ENCODE measurements around the gene ARHGDIB. TPM values are rescaled to one million over a fixed set of nuclear protein-coding genes. Genes with fewer than 3 reads are reported as not detected.

Gene ARHGDIB
- total RNA-seq, 2 experiments from 2014 or later, result 569 to 737 TPM

GRCh38 chr12:14962797-14963196, 1.4 kb upstream of the ARHGDIB start:
- peak overlapping the region; percentile 94 for H3K4me2 ChIP-seq (ENCODE audit: low read length)
- H3K9me3 ChIP-seq (ENCODE audit: low read length), result no peaks in the 10 kb centered on the region
- H4K20me1 ChIP-seq (ENCODE audit: insufficient read depth, low read length), result peaks cover 20% of the 10 kb centered on the region
- H3K36me3 ChIP-seq (ENCODE audit: insufficient read depth, low read length), result peaks cover 25% of the 10 kb centered on the region
- H3K9me2 ChIP-seq (ENCODE audit: insufficient read depth, low read length), result no peaks in the 10 kb centered on the region
- TF ChIP-seq EZH2phosphoT487 (IDR thresholded peaks at IDR 0.05; ENCODE audit: borderline replicate concordance, low read depth, low read length), result no peak
- TF ChIP-seq, protein P1, sequence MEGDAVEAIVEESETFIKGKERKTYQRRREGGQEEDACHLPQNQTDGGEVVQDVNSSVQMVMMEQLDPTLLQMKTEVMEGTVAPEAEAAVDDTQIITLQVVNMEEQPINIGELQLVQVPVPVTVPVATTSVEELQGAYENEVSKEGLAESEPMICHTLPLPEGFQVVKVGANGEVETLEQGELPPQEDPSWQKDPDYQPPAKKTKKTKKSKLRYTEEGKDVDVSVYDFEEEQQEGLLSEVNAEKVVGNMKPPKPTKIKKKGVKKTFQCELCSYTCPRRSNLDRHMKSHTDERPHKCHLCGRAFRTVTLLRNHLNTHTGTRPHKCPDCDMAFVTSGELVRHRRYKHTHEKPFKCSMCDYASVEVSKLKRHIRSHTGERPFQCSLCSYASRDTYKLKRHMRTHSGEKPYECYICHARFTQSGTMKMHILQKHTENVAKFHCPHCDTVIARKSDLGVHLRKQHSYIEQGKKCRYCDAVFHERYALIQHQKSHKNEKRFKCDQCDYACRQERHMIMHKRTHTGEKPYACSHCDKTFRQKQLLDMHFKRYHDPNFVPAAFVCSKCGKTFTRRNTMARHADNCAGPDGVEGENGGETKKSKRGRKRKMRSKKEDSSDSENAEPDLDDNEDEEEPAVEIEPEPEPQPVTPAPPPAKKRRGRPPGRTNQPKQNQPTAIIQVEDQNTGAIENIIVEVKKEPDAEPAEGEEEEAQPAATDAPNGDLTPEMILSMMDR (conservative IDR thresholded peaks at IDR 0.05; ENCODE audit: low read length), result no peak; the same call in 1 of the 2 replicates
- intact Hi-C loops (cut with micrococcal nuclease; ENCODE audit: unreplicated experiment), result loop anchor here (5.0 to 10.0 kb wide), 2 partner anchors 348 to 805 kb away; no protein-coding TSS in a partner anchor
- peak overlapping the region; percentile 72 for H3K4me3 ChIP-seq (ENCODE audit: low read depth, low read length, poor library complexity, severe bottlenecking)
- H3K27ac ChIP-seq (ENCODE audit: low read depth, low read length, poor library complexity, severe bottlenecking), result peak overlapping the region; percentile 97
- H3K4me1 ChIP-seq (ENCODE audit: insufficient read depth, low read length, poor library complexity, severe bottlenecking), result peaks cover 33% of the 10 kb centered on the region
- H2AFZ ChIP-seq (ENCODE audit: low read length), result peak overlapping the region; percentile 87
- DNase-seq (ENCODE audit: low spot score), result no peak
- ChIA-PET POLR2A (interaction anchor here (0.6 to 5.0 kb wide), 11 partner anchors 9 to 803 kb away, joined by 3 to 36 read pairs (median 4); partner anchors contain the start of gene PDE6H), CTCF (ENCODE audit: unreplicated experiment) (no interaction called here)
- peaks cover 36% of the 10 kb centered on the region for H3K79me2 ChIP-seq (ENCODE audit: insufficient read depth, low read depth, low read length)
- BruUV-seq (replicated peaks), result no TSS peak

DNA sequence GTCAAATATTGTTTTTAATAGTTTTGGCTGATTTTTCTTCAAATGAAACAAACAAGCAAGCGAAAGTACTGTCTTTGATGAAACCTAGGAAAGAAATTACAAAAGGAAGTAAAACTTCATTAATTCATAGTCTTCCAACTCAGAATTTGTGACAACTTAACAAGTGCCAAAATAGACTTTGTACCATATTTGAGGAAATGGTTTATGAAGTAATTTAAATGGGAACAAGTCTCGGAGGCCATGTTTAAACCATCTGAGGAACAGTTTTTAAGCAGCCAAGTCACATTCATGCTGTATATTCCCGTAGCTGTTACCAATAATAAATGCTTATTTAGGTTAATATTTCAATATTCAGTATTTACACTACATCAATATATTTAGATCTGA, 745 bp upstream of the ARHGDIB start:
- peaks cover 32% of the 10 kb centered on the region for H3K36me3 ChIP-seq (ENCODE audit: insufficient read depth, low read length)
- H2AFZ ChIP-seq (ENCODE audit: low read length), result peak overlapping the region; percentile 87
- peak overlapping the region; percentile 94 for H3K4me2 ChIP-seq (ENCODE audit: low read length)
- TSS peak; percentile 98 for BruUV-seq (replicated peaks)
- peaks cover 40% of the 10 kb centered on the region for H3K4me1 ChIP-seq (ENCODE audit: insufficient read depth, low read length, poor library complexity, severe bottlenecking)
- intact Hi-C loops (cut with micrococcal nuclease; ENCODE audit: unreplicated experiment), result loop anchor here (5.0 to 10.0 kb wide), 2 partner anchors 347 to 805 kb away; no protein-coding TSS in a partner anchor
- CTCF ChIA-PET (ENCODE audit: unreplicated experiment), result interaction anchor here (0.8 kb wide), 1 partner anchor 23 kb away, joined by 3 read pairs; no protein-coding TSS in a partner anchor
- H3K4me3 ChIP-seq (ENCODE audit: low read depth, low read length, poor library complexity, severe bottlenecking), result peak overlapping the region; percentile 72
- no peaks in the 10 kb centered on the region for H3K9me3 ChIP-seq (ENCODE audit: low read length)
- peak; percentile 51 for DNase-seq (ENCODE audit: low spot score)
- peaks cover 24% of the 10 kb centered on the region for H4K20me1 ChIP-seq (ENCODE audit: insufficient read depth, low read length)
- POLR2A ChIA-PET, result interaction anchor here (0.7 to 5.0 kb wide), 15 partner anchors 10 to 296 kb away, joined by 3 to 36 read pairs (median 3); partner anchors contain the start of genes C12orf60 and PDE6H
- H3K27ac ChIP-seq (ENCODE audit: low read depth, low read length, poor library complexity, severe bottlenecking), result peak overlapping the region; percentile 97
- H3K9me2 ChIP-seq (ENCODE audit: insufficient read depth, low read length), result no peaks in the 10 kb centered on the region
- no peak for TF ChIP-seq EZH2phosphoT487 (IDR thresholded peaks at IDR 0.05; ENCODE audit: borderline replicate concordance, low read depth, low read length)
- TF ChIP-seq, protein P1 (conservative IDR thresholded peaks at IDR 0.05; ENCODE audit: low read length), result no peak
- peaks cover 42% of the 10 kb centered on the region for H3K79me2 ChIP-seq (ENCODE audit: insufficient read depth, low read depth, low read length)

All from OCI-LY7 (cell line).